Body of pancreas (tissue), 4 donors: ENCODE results near the gene ADAMTS6.

Source experiments
- CTCF ChIP-seq, 7 experiments: fragments of 450-650 bp in 4 of 7; fragments of 200-600 bp in 3 of 7; sonication (generic) in 3 of 7; IDR thresholded peaks; one replicate each; pipeline ENCODE4 v1.5.1; 2016 to 2019; ENCODE audit warnings: antibody characterized with exemption in 7 of 7
- POLR2A ChIP-seq, 3 donors: fragments of 450-650 bp; IDR thresholded peaks; one replicate each; pipeline ENCODE4 v1.6.1; 2016; ENCODE audit warnings: antibody characterized with exemption in 3 of 3, mild to moderate bottlenecking in 2 of 3

- no peak for TF ChIP-seq CTCF (IDR thresholded peaks at IDR 0.05)
- TF ChIP-seq POLR2A (IDR thresholded peaks at IDR 0.05), result no peak
These were observed 329.6 kb downstream of the ADAMTS6 start for GRCh38 chr5:65152131-65152530.
